Tibial nerve (tissue), 4 donors: ENCODE results near the gene EXOSC9.

ENCODE experiments used
- EP300 ChIP-seq, 2 donors: sonication (generic); formaldehyde crosslinking; IDR thresholded peaks; one replicate each; pipeline ENCODE4 v1.6.1; 2017; ENCODE audit warnings: antibody characterized with exemption in 2 of 2, mild to moderate bottlenecking in 1 of 2
- POLR2A ChIP-seq, 2 donors: fragments of 450-650 bp; IDR thresholded peaks; one replicate each; pipeline ENCODE4 v1.6.1; 2017; ENCODE audit warnings: antibody characterized with exemption in 2 of 2, mild to moderate bottlenecking in 2 of 2, moderate library complexity in 2 of 2
- TF ChIP-seq, protein P1 (sequence below), 5 experiments: fragments of 200-600 bp in 3 of 5; fragments of 450-650 bp in 2 of 5; sonication (generic) in 3 of 5; IDR thresholded peaks; one replicate each; pipeline ENCODE4 v1.5.1; 2016 to 2019; ENCODE audit warnings: antibody characterized with exemption in 5 of 5, mild to moderate bottlenecking in 3 of 5, moderate library complexity in 2 of 5

GRCh38 chr4:121846662-121847061, 45.5 kb downstream of the EXOSC9 start:
- TF ChIP-seq, protein P1, sequence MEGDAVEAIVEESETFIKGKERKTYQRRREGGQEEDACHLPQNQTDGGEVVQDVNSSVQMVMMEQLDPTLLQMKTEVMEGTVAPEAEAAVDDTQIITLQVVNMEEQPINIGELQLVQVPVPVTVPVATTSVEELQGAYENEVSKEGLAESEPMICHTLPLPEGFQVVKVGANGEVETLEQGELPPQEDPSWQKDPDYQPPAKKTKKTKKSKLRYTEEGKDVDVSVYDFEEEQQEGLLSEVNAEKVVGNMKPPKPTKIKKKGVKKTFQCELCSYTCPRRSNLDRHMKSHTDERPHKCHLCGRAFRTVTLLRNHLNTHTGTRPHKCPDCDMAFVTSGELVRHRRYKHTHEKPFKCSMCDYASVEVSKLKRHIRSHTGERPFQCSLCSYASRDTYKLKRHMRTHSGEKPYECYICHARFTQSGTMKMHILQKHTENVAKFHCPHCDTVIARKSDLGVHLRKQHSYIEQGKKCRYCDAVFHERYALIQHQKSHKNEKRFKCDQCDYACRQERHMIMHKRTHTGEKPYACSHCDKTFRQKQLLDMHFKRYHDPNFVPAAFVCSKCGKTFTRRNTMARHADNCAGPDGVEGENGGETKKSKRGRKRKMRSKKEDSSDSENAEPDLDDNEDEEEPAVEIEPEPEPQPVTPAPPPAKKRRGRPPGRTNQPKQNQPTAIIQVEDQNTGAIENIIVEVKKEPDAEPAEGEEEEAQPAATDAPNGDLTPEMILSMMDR (IDR thresholded peaks at IDR 0.05): no peak
- TF ChIP-seq EP300 (IDR thresholded peaks at IDR 0.05): no peak
- no peak for TF ChIP-seq POLR2A (IDR thresholded peaks at IDR 0.05)
